ENCODE data around the gene FGD2. TPM values are rescaled to one million over a fixed set of nuclear protein-coding genes. Genes with fewer than 3 reads are reported as not detected.
"Not testable (repeated sequence)": the region's sequence is repeated elsewhere in the genome, so short reads cannot be mapped to it uniquely, and the experiment has no call there.

Gene FGD2
- total RNA-seq, 4 donors from 2014 or later = 13.1 to 46.4 (median 29.6) TPM

- Histone ChIP-seq H3K27ac (peak overlapping the region; percentile 93 to 96 (median 94)), H3K27me3 (no peaks in the 10 kb centered on the region), H3K4me1 (peaks cover 28 to 49% (median 37%) of the 10 kb centered on the region in 4 donors), H3K36me3 (no peaks in the 10 kb centered on the region), H3K9me3 (no peaks in the 10 kb centered on the region), H3K4me3 (peak overlapping the region; percentile 68 to 99 (median 90))
- DNase-seq = no peak
- intact Hi-C loops (cut with DNase I; ENCODE audit: low total_unique reads) (no loop called here), in situ Hi-C loops (cut with MboI; ENCODE audit: low pct_ligation_motif_present in 1 of 4, low pct_unique_long_range_greater_than_20kb in 1 of 4, low sequenced_read_pairs in 3 of 4) (loop anchor here in 1 of 4 donors (10.0 kb wide), 1 partner anchor 102 kb away; the partner anchor contains the start of gene C6orf89)
- TF ChIP-seq POLR2AphosphoS5 (IDR thresholded peaks at IDR 0.05) (no peak), EP300 (IDR thresholded peaks at IDR 0.05; ENCODE audit: low read depth) (no peak), CTCF (IDR thresholded peaks at IDR 0.05) (no peak), POLR2A (IDR thresholded peaks at IDR 0.05) (no peak)
- WGBS, 2 donors (ENCODE audit: low coverage in 1 of 2) = 1% methylated on average over 8 of the region's 8 CpGs; no CpG with 5 or more reads in 1 of the 2 donors
Observed at GRCh38 chr6:36986704-36987047, 18.8 kb upstream of the FGD2 start.

- Histone ChIP-seq H3K4me1 (peaks cover 16 to 25% (median 19%) of the 10 kb centered on the region in 4 donors), H3K4me3 (no peak overlapping the region), H3K27ac (no peak overlapping the region), H3K9me3 (no peaks in the 10 kb centered on the region), H3K27me3 (no peaks in the 10 kb centered on the region), H3K36me3 (no peaks in the 10 kb centered on the region)
- TF ChIP-seq CTCF (IDR thresholded peaks at IDR 0.05) = no peak
- 82 to 83% methylated on average over 2 to 6 of the region's 6 CpGs for WGBS, 2 donors (ENCODE audit: low coverage in 1 of 2)
- intact Hi-C loops (cut with DNase I; ENCODE audit: low total_unique reads) = no loop called here
- in situ Hi-C loops (cut with MboI; ENCODE audit: low pct_ligation_motif_present in 1 of 4, low pct_unique_long_range_greater_than_20kb in 1 of 4, low sequenced_read_pairs in 3 of 4) = loop anchor here in 1 of 4 donors (10.0 kb wide), 1 partner anchor 104 kb away; the partner anchor contains the start of gene C6orf89
- DNase-seq = no peak
Observed at GRCh38 chr6:36989264-36989663, 16.2 kb upstream of the FGD2 start.

- peaks cover 7 to 16% (median 11%) of the 10 kb centered on the region in 4 donors for H3K4me1 ChIP-seq
- WGBS, 2 donors (ENCODE audit: low coverage in 1 of 2) = 79% methylated on average over 2 of the region's 2 CpGs; no CpG with 5 or more reads in 1 of the 2 donors
- intact Hi-C loops (cut with DNase I; ENCODE audit: low total_unique reads); H3K27me3 ChIP-seq; H3K9me3 ChIP-seq; H3K36me3 ChIP-seq; in situ Hi-C loops (cut with MboI; ENCODE audit: low pct_ligation_motif_present in 1 of 4, low pct_unique_long_range_greater_than_20kb in 1 of 4, low sequenced_read_pairs in 3 of 4); DNase-seq; H3K27ac ChIP-seq; H3K4me3 ChIP-seq: not testable (repeated sequence)
Observed at GRCh38 chr6:36990401-36990800, 15.1 kb upstream of the FGD2 start.

GRCh38 chr6:36997811-36998722, 7.4 kb upstream of the FGD2 start:
- intact Hi-C loops (cut with DNase I; ENCODE audit: low total_unique reads) (no loop called here), in situ Hi-C loops (cut with MboI; ENCODE audit: low pct_ligation_motif_present in 1 of 4, low pct_unique_long_range_greater_than_20kb in 1 of 4, low sequenced_read_pairs in 3 of 4) (no loop called here)
- no peaks in the 10 kb centered on the region for H3K27me3 ChIP-seq
- peak; percentile 49 for DNase-seq
- peaks cover 0 to 6% (median 3%) of the 10 kb centered on the region in 4 donors for H3K4me1 ChIP-seq
- H3K9me3 ChIP-seq = no peaks in the 10 kb centered on the region
- WGBS, 2 donors (ENCODE audit: low coverage in 1 of 2) = 63 to 73% methylated on average over 3 to 18 of the region's 18 CpGs
- H3K36me3 ChIP-seq = no peaks in the 10 kb centered on the region
- peak overlapping the region; percentile 39 to 69 (median 64) for H3K27ac ChIP-seq
- TF ChIP-seq EP300 (IDR thresholded peaks at IDR 0.05; ENCODE audit: low read depth) = no peak
- TF ChIP-seq CTCF (IDR thresholded peaks at IDR 0.05) = no peak
- TF ChIP-seq POLR2A (IDR thresholded peaks at IDR 0.05) = no peak
- no peak for TF ChIP-seq POLR2AphosphoS5 (IDR thresholded peaks at IDR 0.05)
- H3K4me3 ChIP-seq = no peak overlapping the region

Data from transverse colon (tissue), 4 donors.